ENCODE results near the gene MYO3B. TPM values are rescaled to one million over a fixed set of nuclear protein-coding genes. Genes with fewer than 3 reads are reported as not detected.

MYO3B gene
- total RNA-seq, 1 experiment from 2014 or later = 0.63 TPM

DNA sequence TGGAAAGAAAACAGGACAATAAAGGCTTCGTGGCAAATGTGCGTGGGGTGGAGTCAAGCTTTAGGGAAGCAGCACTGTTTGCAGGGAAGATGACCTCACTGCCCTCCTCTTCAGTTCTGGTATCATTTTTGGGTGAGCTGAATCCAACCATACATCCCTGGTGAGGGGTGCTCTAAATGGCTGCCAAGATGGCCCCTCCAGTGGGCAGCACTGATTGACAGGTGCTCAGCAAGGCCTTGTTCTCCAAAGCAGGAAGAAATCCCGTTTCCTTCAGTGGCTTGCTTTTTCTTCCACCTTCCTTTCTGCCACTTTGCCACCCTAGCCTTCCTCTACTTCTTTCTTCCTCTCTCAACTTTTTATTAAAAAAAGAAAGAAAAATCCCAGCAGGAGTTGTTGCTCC lies 404.4 kb downstream of the MYO3B start:
- H2BK20ac ChIP-seq (ENCODE audit: low read depth, low read length, poor library complexity, severe bottlenecking) = no peak overlapping the region
- no peak overlapping the region for H4K8ac ChIP-seq (replicated peaks; ENCODE audit: insufficient read length, low read depth, low read length)
- H3T11ph ChIP-seq (ENCODE audit: low read length) = no peak overlapping the region
- H3K14ac ChIP-seq (ENCODE audit: insufficient read depth, low read length) = no peak overlapping the region
- no peak overlapping the region for H2BK15ac ChIP-seq (ENCODE audit: low read depth, low read length)
- no peak overlapping the region for H2AK5ac ChIP-seq (ENCODE audit: insufficient read length, low read length)
- Mint-ChIP-seq H3K4me3 (no peak overlapping the region), H3K36me3 (ENCODE audit: insufficient read depth in 1 of 3, low read depth in 3 of 3) (no peaks in the 10 kb centered on the region), H3K9me3 (no peaks in the 10 kb centered on the region), H3K27ac (peak overlapping the region in 2 of 3 experiments; percentile 90 to 93; a peak in 4 of 7 replicates), H3K27me3 (ENCODE audit: low read depth) (no peaks in the 10 kb centered on the region), H3K4me1 (peaks cover 18 to 23% of the 10 kb centered on the region in 2 experiments)
- no peak overlapping the region for H3K9ac ChIP-seq (ENCODE audit: extremely low read depth, insufficient read length, low read length)
- no peak overlapping the region for H2BK5ac ChIP-seq (ENCODE audit: insufficient read length, low read length)
- no peak overlapping the region for H3K18ac ChIP-seq (ENCODE audit: insufficient read length, low read depth, low read length)
- no peaks in the 10 kb centered on the region for H3K79me2 ChIP-seq (ENCODE audit: insufficient read depth, low read length)
- no peak overlapping the region for H2AFZ ChIP-seq (ENCODE audit: low read length)
- H3K27me3 ChIP-seq (ENCODE audit: insufficient read depth, low read length) = no peaks in the 10 kb centered on the region
- no peak overlapping the region for H2BK120ac ChIP-seq (ENCODE audit: low read depth, low read length, poor library complexity, severe bottlenecking)
- DNase-seq = no peak
- no CpG with 5 or more reads among the region's 3 CpGs for WGBS (ENCODE audit: extremely low coverage, insufficient read length, low lambda C conversion rate)
- no peaks in the 10 kb centered on the region; the same call in 1 of the 2 replicates for H3K4me1 ChIP-seq (ENCODE audit: insufficient read depth, low read length)
- no peak overlapping the region for H4K5ac ChIP-seq (ENCODE audit: insufficient read length, low read depth, low read length)
- no peak overlapping the region for H3K4ac ChIP-seq (ENCODE audit: low read depth, low read length)
- H3K23ac ChIP-seq (ENCODE audit: insufficient read length, low read depth, low read length) = no peak overlapping the region
- H4K20me1 ChIP-seq (ENCODE audit: control insufficient read depth, insufficient read depth, insufficient read length) = no peaks in the 10 kb centered on the region
- no peaks in the 10 kb centered on the region for H3K23me2 ChIP-seq (ENCODE audit: insufficient read length, low read depth, low read length, poor library complexity, severe bottlenecking)
- H4K91ac ChIP-seq (ENCODE audit: insufficient read length, low read depth, low read length) = no peak overlapping the region
- H3K4me2 ChIP-seq (ENCODE audit: insufficient read depth, insufficient read length, low read length) = no peak overlapping the region
- no peak overlapping the region for H3K27ac ChIP-seq (ENCODE audit: insufficient read length, low read depth, low read length)
- TF ChIP-seq, protein P1, sequence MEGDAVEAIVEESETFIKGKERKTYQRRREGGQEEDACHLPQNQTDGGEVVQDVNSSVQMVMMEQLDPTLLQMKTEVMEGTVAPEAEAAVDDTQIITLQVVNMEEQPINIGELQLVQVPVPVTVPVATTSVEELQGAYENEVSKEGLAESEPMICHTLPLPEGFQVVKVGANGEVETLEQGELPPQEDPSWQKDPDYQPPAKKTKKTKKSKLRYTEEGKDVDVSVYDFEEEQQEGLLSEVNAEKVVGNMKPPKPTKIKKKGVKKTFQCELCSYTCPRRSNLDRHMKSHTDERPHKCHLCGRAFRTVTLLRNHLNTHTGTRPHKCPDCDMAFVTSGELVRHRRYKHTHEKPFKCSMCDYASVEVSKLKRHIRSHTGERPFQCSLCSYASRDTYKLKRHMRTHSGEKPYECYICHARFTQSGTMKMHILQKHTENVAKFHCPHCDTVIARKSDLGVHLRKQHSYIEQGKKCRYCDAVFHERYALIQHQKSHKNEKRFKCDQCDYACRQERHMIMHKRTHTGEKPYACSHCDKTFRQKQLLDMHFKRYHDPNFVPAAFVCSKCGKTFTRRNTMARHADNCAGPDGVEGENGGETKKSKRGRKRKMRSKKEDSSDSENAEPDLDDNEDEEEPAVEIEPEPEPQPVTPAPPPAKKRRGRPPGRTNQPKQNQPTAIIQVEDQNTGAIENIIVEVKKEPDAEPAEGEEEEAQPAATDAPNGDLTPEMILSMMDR (conservative IDR thresholded peaks at IDR 0.05) = no peak
- H2BK12ac ChIP-seq (ENCODE audit: insufficient read length, low read depth, low read length) = no peak overlapping the region
- no peak overlapping the region for H3K56ac ChIP-seq (ENCODE audit: insufficient read length, low read depth, low read length)
- H3K9me3 ChIP-seq (ENCODE audit: control insufficient read depth, low read depth, low read length) = no peaks in the 10 kb centered on the region
- H3K79me1 ChIP-seq (ENCODE audit: insufficient read depth, low read depth, low read length, poor library complexity, severe bottlenecking) = no peaks in the 10 kb centered on the region

Data from H9 (cell line).